ENCODE data around the gene TFDP2.

TFDP2 gene

GRCh38 chr3:142057331-142057725 is 92.0 kb downstream of the TFDP2 start:
- no peaks in the 10 kb centered on the region for H3K4me1 ChIP-seq (ENCODE audit: insufficient read depth, low read length)
- H3K4me3 ChIP-seq (ENCODE audit: low read depth in 1 of 2, low read length in 2 of 2): no peak overlapping the region
- no peak overlapping the region for H3K27ac ChIP-seq (ENCODE audit: low read depth, low read length)
- no peaks in the 10 kb centered on the region for H3K9me3 ChIP-seq (ENCODE audit: low read length)
- H3K36me3 ChIP-seq (ENCODE audit: insufficient read depth, low read length): no peaks in the 10 kb centered on the region
- H3K27me3 ChIP-seq (ENCODE audit: control insufficient read depth in 1 of 2, insufficient read depth in 2 of 2, low read length in 2 of 2): no peaks in the 10 kb centered on the region
- no peak overlapping the region for H3K9ac ChIP-seq (ENCODE audit: low read length)

- H3K4me3 ChIP-seq (ENCODE audit: low read depth in 1 of 2, low read length in 2 of 2): no peak overlapping the region
- H3K9me3 ChIP-seq (ENCODE audit: low read length): no peaks in the 10 kb centered on the region
- no peak overlapping the region for H3K9ac ChIP-seq (ENCODE audit: low read length)
- no peak overlapping the region for H3K27ac ChIP-seq (ENCODE audit: low read depth, low read length)
- H3K27me3 ChIP-seq (ENCODE audit: control insufficient read depth in 1 of 2, insufficient read depth in 2 of 2, low read length in 2 of 2): no peaks in the 10 kb centered on the region
- H3K36me3 ChIP-seq (ENCODE audit: insufficient read depth, low read length): no peaks in the 10 kb centered on the region
- no peaks in the 10 kb centered on the region for H3K4me1 ChIP-seq (ENCODE audit: insufficient read depth, low read length)
Measured at GRCh38 chr3:142056656-142057330, 92.6 kb downstream of the TFDP2 start.

- Histone ChIP-seq H3K4me3 (ENCODE audit: low read depth in 1 of 2, low read length in 2 of 2) (no peak overlapping the region), H3K36me3 (ENCODE audit: insufficient read depth, low read length) (no peaks in the 10 kb centered on the region), H3K4me1 (ENCODE audit: insufficient read depth, low read length) (no peaks in the 10 kb centered on the region), H3K9me3 (ENCODE audit: low read length) (no peaks in the 10 kb centered on the region), H3K27ac (ENCODE audit: low read depth, low read length) (no peak overlapping the region), H3K9ac (ENCODE audit: low read length) (no peak overlapping the region), H3K27me3 (ENCODE audit: control insufficient read depth in 1 of 2, insufficient read depth in 2 of 2, low read length in 2 of 2) (no peaks in the 10 kb centered on the region)
Measured at GRCh38 chr3:142053835-142054234, 95.5 kb downstream of the TFDP2 start.

- H3K36me3 ChIP-seq (ENCODE audit: insufficient read depth, low read length): no peaks in the 10 kb centered on the region
- no peaks in the 10 kb centered on the region for H3K27me3 ChIP-seq (ENCODE audit: control insufficient read depth in 1 of 2, insufficient read depth in 2 of 2, low read length in 2 of 2)
- H3K4me1 ChIP-seq (ENCODE audit: insufficient read depth, low read length): no peaks in the 10 kb centered on the region
- no peak overlapping the region for H3K4me3 ChIP-seq (ENCODE audit: low read depth in 1 of 2, low read length in 2 of 2)
- no peaks in the 10 kb centered on the region for H3K9me3 ChIP-seq (ENCODE audit: low read length)
- no peak overlapping the region for H3K9ac ChIP-seq (ENCODE audit: low read length)
- no peak overlapping the region for H3K27ac ChIP-seq (ENCODE audit: low read depth, low read length)
Measured at GRCh38 chr3:142053244-142053643, 96.1 kb downstream of the TFDP2 start.

- H3K36me3 ChIP-seq (ENCODE audit: insufficient read depth, low read length): no peaks in the 10 kb centered on the region
- no peaks in the 10 kb centered on the region for H3K9me3 ChIP-seq (ENCODE audit: low read length)
- H3K4me3 ChIP-seq (ENCODE audit: low read depth in 1 of 2, low read length in 2 of 2): no peak overlapping the region
- H3K27ac ChIP-seq (ENCODE audit: low read depth, low read length): no peak overlapping the region
- no peak overlapping the region for H3K9ac ChIP-seq (ENCODE audit: low read length)
- H3K27me3 ChIP-seq (ENCODE audit: control insufficient read depth in 1 of 2, insufficient read depth in 2 of 2, low read length in 2 of 2): no peaks in the 10 kb centered on the region
- H3K4me1 ChIP-seq (ENCODE audit: insufficient read depth, low read length): no peaks in the 10 kb centered on the region
Measured at GRCh38 chr3:142051351-142051750, 98.0 kb downstream of the TFDP2 start.

- H3K4me1 ChIP-seq (ENCODE audit: insufficient read depth, low read length): no peaks in the 10 kb centered on the region
- no peaks in the 10 kb centered on the region for H3K9me3 ChIP-seq (ENCODE audit: low read length)
- no peak overlapping the region for H3K4me3 ChIP-seq (ENCODE audit: low read depth in 1 of 2, low read length in 2 of 2)
- no peak overlapping the region for H3K9ac ChIP-seq (ENCODE audit: low read length)
- no peak overlapping the region for H3K27ac ChIP-seq (ENCODE audit: low read depth, low read length)
- H3K36me3 ChIP-seq (ENCODE audit: insufficient read depth, low read length): no peaks in the 10 kb centered on the region
- H3K27me3 ChIP-seq (ENCODE audit: control insufficient read depth in 1 of 2, insufficient read depth in 2 of 2, low read length in 2 of 2): no peaks in the 10 kb centered on the region
Measured at GRCh38 chr3:142047021-142047369, 102.3 kb downstream of the TFDP2 start.

- Histone ChIP-seq H3K4me3 (ENCODE audit: low read depth in 1 of 2, low read length in 2 of 2) (no peak overlapping the region), H3K27ac (ENCODE audit: low read depth, low read length) (no peak overlapping the region), H3K36me3 (ENCODE audit: insufficient read depth, low read length) (no peaks in the 10 kb centered on the region), H3K4me1 (ENCODE audit: insufficient read depth, low read length) (no peaks in the 10 kb centered on the region), H3K9me3 (ENCODE audit: low read length) (no peaks in the 10 kb centered on the region), H3K27me3 (ENCODE audit: control insufficient read depth in 1 of 2, insufficient read depth in 2 of 2, low read length in 2 of 2) (no peaks in the 10 kb centered on the region), H3K9ac (ENCODE audit: low read length) (no peak overlapping the region)
Measured at GRCh38 chr3:142046320-142047020, 102.9 kb downstream of the TFDP2 start.

GRCh38 chr3:142040941-142041491 is 108.3 kb downstream of the TFDP2 start:
- no peak overlapping the region for H3K9ac ChIP-seq (ENCODE audit: low read length)
- H3K27ac ChIP-seq (ENCODE audit: low read depth, low read length): no peak overlapping the region
- H3K27me3 ChIP-seq (ENCODE audit: control insufficient read depth in 1 of 2, insufficient read depth in 2 of 2, low read length in 2 of 2): no peaks in the 10 kb centered on the region
- H3K36me3 ChIP-seq (ENCODE audit: insufficient read depth, low read length): no peaks in the 10 kb centered on the region
- no peaks in the 10 kb centered on the region for H3K9me3 ChIP-seq (ENCODE audit: low read length)
- H3K4me3 ChIP-seq (ENCODE audit: low read depth in 1 of 2, low read length in 2 of 2): no peak overlapping the region
- H3K4me1 ChIP-seq (ENCODE audit: insufficient read depth, low read length): no peaks in the 10 kb centered on the region

- H3K27me3 ChIP-seq (ENCODE audit: control insufficient read depth in 1 of 2, insufficient read depth in 2 of 2, low read length in 2 of 2): no peaks in the 10 kb centered on the region
- no peak overlapping the region for H3K9ac ChIP-seq (ENCODE audit: low read length)
- no peak overlapping the region for H3K4me3 ChIP-seq (ENCODE audit: low read depth in 1 of 2, low read length in 2 of 2)
- H3K4me1 ChIP-seq (ENCODE audit: insufficient read depth, low read length): no peaks in the 10 kb centered on the region
- H3K9me3 ChIP-seq (ENCODE audit: low read length): no peaks in the 10 kb centered on the region
- no peak overlapping the region for H3K27ac ChIP-seq (ENCODE audit: low read depth, low read length)
- H3K36me3 ChIP-seq (ENCODE audit: insufficient read depth, low read length): no peaks in the 10 kb centered on the region
Measured at GRCh38 chr3:142035308-142035922, 113.9 kb downstream of the TFDP2 start.

- no peaks in the 10 kb centered on the region for H3K36me3 ChIP-seq (ENCODE audit: insufficient read depth, low read length)
Measured at GRCh38 chr3:142033292-142033691, 116.1 kb downstream of the TFDP2 start.

GRCh38 chr3:142031575-142031974 is 117.8 kb downstream of the TFDP2 start:
- peaks cover 13% of the 10 kb centered on the region for H3K4me1 ChIP-seq (ENCODE audit: insufficient read depth, low read length)
- H3K27ac ChIP-seq (ENCODE audit: low read depth, low read length): no peak overlapping the region

More at GRCh38 chr3:142033292-142033691, 116.1 kb downstream of the TFDP2 start:
- no peaks in the 10 kb centered on the region for H3K27me3 ChIP-seq (ENCODE audit: control insufficient read depth in 1 of 2, insufficient read depth in 2 of 2, low read length in 2 of 2)
- H3K9ac ChIP-seq (ENCODE audit: low read length): no peak overlapping the region
- no peak overlapping the region for H3K27ac ChIP-seq (ENCODE audit: low read depth, low read length)
- H3K4me3 ChIP-seq (ENCODE audit: low read depth in 1 of 2, low read length in 2 of 2): no peak overlapping the region
- H3K4me1 ChIP-seq (ENCODE audit: insufficient read depth, low read length): peaks cover 9% of the 10 kb centered on the region
- H3K9me3 ChIP-seq (ENCODE audit: low read length): no peaks in the 10 kb centered on the region

More at GRCh38 chr3:142031575-142031974, 117.8 kb downstream of the TFDP2 start:
- no peaks in the 10 kb centered on the region for H3K9me3 ChIP-seq (ENCODE audit: low read length)
- no peaks in the 10 kb centered on the region for H3K27me3 ChIP-seq (ENCODE audit: control insufficient read depth in 1 of 2, insufficient read depth in 2 of 2, low read length in 2 of 2)
- no peak overlapping the region for H3K9ac ChIP-seq (ENCODE audit: low read length)
- no peak overlapping the region for H3K4me3 ChIP-seq (ENCODE audit: low read depth in 1 of 2, low read length in 2 of 2)
- no peaks in the 10 kb centered on the region for H3K36me3 ChIP-seq (ENCODE audit: insufficient read depth, low read length)

All from muscle layer of colon (tissue), 2 donors.